K562 (cell line): ENCODE measurements around the gene DCP1B. TPM values are rescaled to one million over a fixed set of nuclear protein-coding genes. Genes with fewer than 3 reads are reported as not detected.

Experiments used
- CHD2 ChIP-seq: IDR thresholded peaks from 2 replicates; pipeline ENCODE4 v1.6.1; 2011; ENCODE audit warnings: low read depth, low read length
- L3MBTL2 ChIP-seq: fragments of 450-650 bp; IDR thresholded peaks from 2 replicates; pipeline ENCODE4 v1.6.1; 2016; ENCODE audit warnings: mild to moderate bottlenecking, moderate library complexity
- MECOM ChIP-seq: fragments of 250-450 bp; sonication (Bioruptor Pico); IDR thresholded peaks from 2 replicates; pipeline ENCODE4 v1.8.0; 2022; ENCODE audit warnings: inconsistent platforms
- RNF2 ChIP-seq: sonication (generic); IDR thresholded peaks from 2 replicates; pipeline ENCODE4 v1.6.1; 2016
- polyA plus RNA-seq, 8 experiments: library from polyadenylated mRNA; depleted of rRNA in 4 of 8; stranded (reverse) in 5 of 8; unstranded in 3 of 8; fragments of >200 nt; fragmentation: Nextera tagmentation in 2 of 8; fragmentation: Illumina TruSeq in 1 of 8; extraction: Ambion mirVana in 2 of 8; extraction: Trizol in 1 of 8; gene quantifications; 2 replicates each; pipeline versions ENCODE4 v1.2.1 to v1.2.3, GENCODE V29; 2011 to 2014; ENCODE audit warnings: inconsistent platforms in 1 of 8, missing spikeins in 1 of 8
- total RNA-seq, 7 experiments: library from RNA; depleted of rRNA in 6 of 7; stranded (reverse); fragments of >200 nt in 6 of 7; fragmentation: Illumina TruSeq in 2 of 7; extraction: Trizol in 2 of 7; gene quantifications; 2 replicates each; pipeline versions ENCODE4 v1.2.1 to v1.2.3, GENCODE V29; 2011 to 2021; ENCODE audit warnings: low replicate concordance in 1 of 7
- TF ChIP-seq, protein P1 (sequence below): fragments of 450-650 bp; IDR thresholded peaks from 2 replicates; pipeline ENCODE4 v1.6.1; 2016; ENCODE audit warnings: mild to moderate bottlenecking, moderate library complexity
- TF ChIP-seq, protein P2 (sequence below), 2 experiments: fragments of 450-650 bp; IDR thresholded peaks; 2 replicates each; pipeline ENCODE4 v1.6.1; 2018; ENCODE audit warnings: mild to moderate bottlenecking in 2 of 2, low read depth in 1 of 2; ENCODE audit not compliant: partially characterized antibody in 2 of 2
- TF ChIP-seq, protein P3 (sequence below), 2 experiments: fragments of 150-350 bp in 1 of 2; IDR thresholded peaks; 2 replicates each; pipeline ENCODE4 v1.6.1; 2012 to 2016; ENCODE audit warnings: low read depth in 2 of 2, low read length in 2 of 2, mild to moderate bottlenecking in 1 of 2, moderate library complexity in 1 of 2

Gene DCP1B
- total and polyA plus RNA-seq, 9 of the 15 experiments (the other 6 are each of a cell fraction or from before 2014, with no cell fraction given) = 0.83 to 7.3 (median 3.4) TPM

DNA sequence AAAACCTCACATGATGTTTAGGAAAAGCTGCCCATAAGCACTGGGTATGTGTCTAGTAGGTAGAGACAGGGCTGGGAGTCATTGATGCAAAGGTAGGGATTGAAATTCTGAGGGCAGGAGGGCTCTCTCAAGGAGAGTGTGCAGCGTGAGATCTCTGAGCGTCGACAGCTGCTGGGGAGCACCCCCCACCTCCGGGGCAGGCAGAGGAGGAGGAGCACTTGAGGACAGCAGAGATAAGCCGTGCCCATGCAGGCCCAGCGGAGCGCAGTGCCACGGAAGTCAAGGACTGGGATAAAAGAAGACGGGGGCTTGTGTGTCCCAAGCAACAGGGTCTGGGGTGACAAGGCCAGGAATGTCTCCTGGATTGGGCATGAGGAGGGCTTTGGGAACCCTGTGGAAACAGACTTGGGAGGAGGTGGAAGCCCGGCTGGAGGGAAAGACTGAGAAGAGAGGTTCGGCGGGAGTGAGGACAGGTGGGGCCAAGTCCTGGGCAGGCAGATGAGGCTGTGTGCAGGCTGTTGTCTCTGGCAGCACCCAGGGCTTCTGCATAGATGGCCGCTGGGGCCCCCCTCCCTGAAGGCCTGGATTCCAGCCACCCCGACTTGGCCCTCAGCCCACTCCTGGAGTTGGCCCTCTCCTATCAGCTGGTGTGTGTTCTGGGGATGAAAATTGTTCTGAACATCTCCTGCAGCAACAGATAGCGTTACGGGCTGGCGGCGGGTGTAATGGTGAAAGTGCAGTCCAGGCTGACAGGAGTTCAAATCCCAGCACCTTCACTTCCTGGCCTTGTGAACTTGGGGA, 87.7 kb downstream of the DCP1B start (continued):
- TF ChIP-seq, protein P1, sequence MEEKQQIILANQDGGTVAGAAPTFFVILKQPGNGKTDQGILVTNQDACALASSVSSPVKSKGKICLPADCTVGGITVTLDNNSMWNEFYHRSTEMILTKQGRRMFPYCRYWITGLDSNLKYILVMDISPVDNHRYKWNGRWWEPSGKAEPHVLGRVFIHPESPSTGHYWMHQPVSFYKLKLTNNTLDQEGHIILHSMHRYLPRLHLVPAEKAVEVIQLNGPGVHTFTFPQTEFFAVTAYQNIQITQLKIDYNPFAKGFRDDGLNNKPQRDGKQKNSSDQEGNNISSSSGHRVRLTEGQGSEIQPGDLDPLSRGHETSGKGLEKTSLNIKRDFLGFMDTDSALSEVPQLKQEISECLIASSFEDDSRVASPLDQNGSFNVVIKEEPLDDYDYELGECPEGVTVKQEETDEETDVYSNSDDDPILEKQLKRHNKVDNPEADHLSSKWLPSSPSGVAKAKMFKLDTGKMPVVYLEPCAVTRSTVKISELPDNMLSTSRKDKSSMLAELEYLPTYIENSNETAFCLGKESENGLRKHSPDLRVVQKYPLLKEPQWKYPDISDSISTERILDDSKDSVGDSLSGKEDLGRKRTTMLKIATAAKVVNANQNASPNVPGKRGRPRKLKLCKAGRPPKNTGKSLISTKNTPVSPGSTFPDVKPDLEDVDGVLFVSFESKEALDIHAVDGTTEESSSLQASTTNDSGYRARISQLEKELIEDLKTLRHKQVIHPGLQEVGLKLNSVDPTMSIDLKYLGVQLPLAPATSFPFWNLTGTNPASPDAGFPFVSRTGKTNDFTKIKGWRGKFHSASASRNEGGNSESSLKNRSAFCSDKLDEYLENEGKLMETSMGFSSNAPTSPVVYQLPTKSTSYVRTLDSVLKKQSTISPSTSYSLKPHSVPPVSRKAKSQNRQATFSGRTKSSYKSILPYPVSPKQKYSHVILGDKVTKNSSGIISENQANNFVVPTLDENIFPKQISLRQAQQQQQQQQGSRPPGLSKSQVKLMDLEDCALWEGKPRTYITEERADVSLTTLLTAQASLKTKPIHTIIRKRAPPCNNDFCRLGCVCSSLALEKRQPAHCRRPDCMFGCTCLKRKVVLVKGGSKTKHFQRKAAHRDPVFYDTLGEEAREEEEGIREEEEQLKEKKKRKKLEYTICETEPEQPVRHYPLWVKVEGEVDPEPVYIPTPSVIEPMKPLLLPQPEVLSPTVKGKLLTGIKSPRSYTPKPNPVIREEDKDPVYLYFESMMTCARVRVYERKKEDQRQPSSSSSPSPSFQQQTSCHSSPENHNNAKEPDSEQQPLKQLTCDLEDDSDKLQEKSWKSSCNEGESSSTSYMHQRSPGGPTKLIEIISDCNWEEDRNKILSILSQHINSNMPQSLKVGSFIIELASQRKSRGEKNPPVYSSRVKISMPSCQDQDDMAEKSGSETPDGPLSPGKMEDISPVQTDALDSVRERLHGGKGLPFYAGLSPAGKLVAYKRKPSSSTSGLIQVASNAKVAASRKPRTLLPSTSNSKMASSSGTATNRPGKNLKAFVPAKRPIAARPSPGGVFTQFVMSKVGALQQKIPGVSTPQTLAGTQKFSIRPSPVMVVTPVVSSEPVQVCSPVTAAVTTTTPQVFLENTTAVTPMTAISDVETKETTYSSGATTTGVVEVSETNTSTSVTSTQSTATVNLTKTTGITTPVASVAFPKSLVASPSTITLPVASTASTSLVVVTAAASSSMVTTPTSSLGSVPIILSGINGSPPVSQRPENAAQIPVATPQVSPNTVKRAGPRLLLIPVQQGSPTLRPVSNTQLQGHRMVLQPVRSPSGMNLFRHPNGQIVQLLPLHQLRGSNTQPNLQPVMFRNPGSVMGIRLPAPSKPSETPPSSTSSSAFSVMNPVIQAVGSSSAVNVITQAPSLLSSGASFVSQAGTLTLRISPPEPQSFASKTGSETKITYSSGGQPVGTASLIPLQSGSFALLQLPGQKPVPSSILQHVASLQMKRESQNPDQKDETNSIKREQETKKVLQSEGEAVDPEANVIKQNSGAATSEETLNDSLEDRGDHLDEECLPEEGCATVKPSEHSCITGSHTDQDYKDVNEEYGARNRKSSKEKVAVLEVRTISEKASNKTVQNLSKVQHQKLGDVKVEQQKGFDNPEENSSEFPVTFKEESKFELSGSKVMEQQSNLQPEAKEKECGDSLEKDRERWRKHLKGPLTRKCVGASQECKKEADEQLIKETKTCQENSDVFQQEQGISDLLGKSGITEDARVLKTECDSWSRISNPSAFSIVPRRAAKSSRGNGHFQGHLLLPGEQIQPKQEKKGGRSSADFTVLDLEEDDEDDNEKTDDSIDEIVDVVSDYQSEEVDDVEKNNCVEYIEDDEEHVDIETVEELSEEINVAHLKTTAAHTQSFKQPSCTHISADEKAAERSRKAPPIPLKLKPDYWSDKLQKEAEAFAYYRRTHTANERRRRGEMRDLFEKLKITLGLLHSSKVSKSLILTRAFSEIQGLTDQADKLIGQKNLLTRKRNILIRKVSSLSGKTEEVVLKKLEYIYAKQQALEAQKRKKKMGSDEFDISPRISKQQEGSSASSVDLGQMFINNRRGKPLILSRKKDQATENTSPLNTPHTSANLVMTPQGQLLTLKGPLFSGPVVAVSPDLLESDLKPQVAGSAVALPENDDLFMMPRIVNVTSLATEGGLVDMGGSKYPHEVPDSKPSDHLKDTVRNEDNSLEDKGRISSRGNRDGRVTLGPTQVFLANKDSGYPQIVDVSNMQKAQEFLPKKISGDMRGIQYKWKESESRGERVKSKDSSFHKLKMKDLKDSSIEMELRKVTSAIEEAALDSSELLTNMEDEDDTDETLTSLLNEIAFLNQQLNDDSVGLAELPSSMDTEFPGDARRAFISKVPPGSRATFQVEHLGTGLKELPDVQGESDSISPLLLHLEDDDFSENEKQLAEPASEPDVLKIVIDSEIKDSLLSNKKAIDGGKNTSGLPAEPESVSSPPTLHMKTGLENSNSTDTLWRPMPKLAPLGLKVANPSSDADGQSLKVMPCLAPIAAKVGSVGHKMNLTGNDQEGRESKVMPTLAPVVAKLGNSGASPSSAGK = 0 out of 2 replicates have a peak, but pooled peaks have one; percentile 16
- TF ChIP-seq, protein P2, sequence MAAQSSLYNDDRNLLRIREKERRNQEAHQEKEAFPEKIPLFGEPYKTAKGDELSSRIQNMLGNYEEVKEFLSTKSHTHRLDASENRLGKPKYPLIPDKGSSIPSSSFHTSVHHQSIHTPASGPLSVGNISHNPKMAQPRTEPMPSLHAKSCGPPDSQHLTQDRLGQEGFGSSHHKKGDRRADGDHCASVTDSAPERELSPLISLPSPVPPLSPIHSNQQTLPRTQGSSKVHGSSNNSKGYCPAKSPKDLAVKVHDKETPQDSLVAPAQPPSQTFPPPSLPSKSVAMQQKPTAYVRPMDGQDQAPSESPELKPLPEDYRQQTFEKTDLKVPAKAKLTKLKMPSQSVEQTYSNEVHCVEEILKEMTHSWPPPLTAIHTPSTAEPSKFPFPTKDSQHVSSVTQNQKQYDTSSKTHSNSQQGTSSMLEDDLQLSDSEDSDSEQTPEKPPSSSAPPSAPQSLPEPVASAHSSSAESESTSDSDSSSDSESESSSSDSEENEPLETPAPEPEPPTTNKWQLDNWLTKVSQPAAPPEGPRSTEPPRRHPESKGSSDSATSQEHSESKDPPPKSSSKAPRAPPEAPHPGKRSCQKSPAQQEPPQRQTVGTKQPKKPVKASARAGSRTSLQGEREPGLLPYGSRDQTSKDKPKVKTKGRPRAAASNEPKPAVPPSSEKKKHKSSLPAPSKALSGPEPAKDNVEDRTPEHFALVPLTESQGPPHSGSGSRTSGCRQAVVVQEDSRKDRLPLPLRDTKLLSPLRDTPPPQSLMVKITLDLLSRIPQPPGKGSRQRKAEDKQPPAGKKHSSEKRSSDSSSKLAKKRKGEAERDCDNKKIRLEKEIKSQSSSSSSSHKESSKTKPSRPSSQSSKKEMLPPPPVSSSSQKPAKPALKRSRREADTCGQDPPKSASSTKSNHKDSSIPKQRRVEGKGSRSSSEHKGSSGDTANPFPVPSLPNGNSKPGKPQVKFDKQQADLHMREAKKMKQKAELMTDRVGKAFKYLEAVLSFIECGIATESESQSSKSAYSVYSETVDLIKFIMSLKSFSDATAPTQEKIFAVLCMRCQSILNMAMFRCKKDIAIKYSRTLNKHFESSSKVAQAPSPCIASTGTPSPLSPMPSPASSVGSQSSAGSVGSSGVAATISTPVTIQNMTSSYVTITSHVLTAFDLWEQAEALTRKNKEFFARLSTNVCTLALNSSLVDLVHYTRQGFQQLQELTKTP (IDR thresholded peaks at IDR 0.05; ENCODE audit: low read depth in 1 of 2, partially characterized antibody in 2 of 2) = no peak
- TF ChIP-seq CHD2 (no peak), L3MBTL2 (peak; percentile 61), MECOM (CRISPR knock-in tag) (0 out of 2 replicates have a peak, but pooled peaks have one; percentile 12), RNF2 (no peak)
- TF ChIP-seq, protein P3, sequence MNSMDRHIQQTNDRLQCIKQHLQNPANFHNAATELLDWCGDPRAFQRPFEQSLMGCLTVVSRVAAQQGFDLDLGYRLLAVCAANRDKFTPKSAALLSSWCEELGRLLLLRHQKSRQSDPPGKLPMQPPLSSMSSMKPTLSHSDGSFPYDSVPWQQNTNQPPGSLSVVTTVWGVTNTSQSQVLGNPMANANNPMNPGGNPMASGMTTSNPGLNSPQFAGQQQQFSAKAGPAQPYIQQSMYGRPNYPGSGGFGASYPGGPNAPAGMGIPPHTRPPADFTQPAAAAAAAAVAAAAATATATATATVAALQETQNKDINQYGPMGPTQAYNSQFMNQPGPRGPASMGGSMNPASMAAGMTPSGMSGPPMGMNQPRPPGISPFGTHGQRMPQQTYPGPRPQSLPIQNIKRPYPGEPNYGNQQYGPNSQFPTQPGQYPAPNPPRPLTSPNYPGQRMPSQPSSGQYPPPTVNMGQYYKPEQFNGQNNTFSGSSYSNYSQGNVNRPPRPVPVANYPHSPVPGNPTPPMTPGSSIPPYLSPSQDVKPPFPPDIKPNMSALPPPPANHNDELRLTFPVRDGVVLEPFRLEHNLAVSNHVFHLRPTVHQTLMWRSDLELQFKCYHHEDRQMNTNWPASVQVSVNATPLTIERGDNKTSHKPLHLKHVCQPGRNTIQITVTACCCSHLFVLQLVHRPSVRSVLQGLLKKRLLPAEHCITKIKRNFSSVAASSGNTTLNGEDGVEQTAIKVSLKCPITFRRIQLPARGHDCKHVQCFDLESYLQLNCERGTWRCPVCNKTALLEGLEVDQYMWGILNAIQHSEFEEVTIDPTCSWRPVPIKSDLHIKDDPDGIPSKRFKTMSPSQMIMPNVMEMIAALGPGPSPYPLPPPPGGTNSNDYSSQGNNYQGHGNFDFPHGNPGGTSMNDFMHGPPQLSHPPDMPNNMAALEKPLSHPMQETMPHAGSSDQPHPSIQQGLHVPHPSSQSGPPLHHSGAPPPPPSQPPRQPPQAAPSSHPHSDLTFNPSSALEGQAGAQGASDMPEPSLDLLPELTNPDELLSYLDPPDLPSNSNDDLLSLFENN (IDR thresholded peaks at IDR 0.05; ENCODE audit: low read depth in 2 of 2, low read length in 2 of 2) = no peak
